Duodenal mucosa (tissue), 2 donors: Measurements from ENCODE around the gene CHCHD3.
"Not testable (repeated sequence)": the region's sequence is repeated elsewhere in the genome, so short reads cannot be mapped to it uniquely, and the experiment has no call there.

ENCODE experiments used
- H3K27ac ChIP-seq: one replicate; pipeline ENCODE4 v1.7.0; 2013; ENCODE audit warnings: low read depth, low read length
- H3K27me3 ChIP-seq, 2 donors: one replicate each; pipeline ENCODE4 v1.7.0; 2013; ENCODE audit warnings: low read length in 2 of 2, control low read depth in 1 of 2; ENCODE audit not compliant: insufficient read depth in 2 of 2, control insufficient read depth in 1 of 2
- H3K36me3 ChIP-seq, 2 donors: one replicate each; pipeline ENCODE4 v1.7.0; 2013; ENCODE audit warnings: low read length in 2 of 2, control low read depth in 1 of 2; ENCODE audit not compliant: insufficient read depth in 2 of 2, control insufficient read depth in 1 of 2
- H3K4me1 ChIP-seq, 2 donors: one replicate each; pipeline ENCODE4 v1.7.0; 2013; ENCODE audit warnings: low read length in 2 of 2, control low read depth in 1 of 2; ENCODE audit not compliant: insufficient read depth in 2 of 2, control insufficient read depth in 1 of 2
- H3K4me3 ChIP-seq, 2 donors: one replicate each; pipeline ENCODE4 v1.7.0; 2013; ENCODE audit warnings: low read length in 2 of 2, low read depth in 1 of 2
- H3K9ac ChIP-seq, 2 donors: one replicate each; pipeline ENCODE4 v1.7.0; 2013; ENCODE audit warnings: low read length in 2 of 2, low read depth in 1 of 2
- H3K9me3 ChIP-seq, 2 donors: one replicate each; pipeline ENCODE4 v1.7.0; 2013; ENCODE audit warnings: low read length in 2 of 2, control low read depth in 1 of 2; ENCODE audit not compliant: control insufficient read depth in 1 of 2

CHCHD3 gene

GRCh38 chr7:132930881-132931280 is 151.0 kb downstream of the CHCHD3 start:
- H3K4me3 ChIP-seq: no peak overlapping the region
- H3K4me1 ChIP-seq: peaks cover 0 to 4% of the 10 kb centered on the region in 2 donors

GRCh38 chr7:132929944-132930343 is 151.9 kb downstream of the CHCHD3 start:
- not testable (repeated sequence) for H3K27ac ChIP-seq, H3K36me3 ChIP-seq, H3K4me3 ChIP-seq, H3K27me3 ChIP-seq, H3K9me3 ChIP-seq, H3K9ac ChIP-seq, H3K4me1 ChIP-seq

More at GRCh38 chr7:132930881-132931280, 151.0 kb downstream of the CHCHD3 start:
- no peaks in the 10 kb centered on the region for H3K27me3 ChIP-seq
- no peak overlapping the region for H3K27ac ChIP-seq
- peaks cover 5% of the 10 kb centered on the region in 2 donors for H3K9me3 ChIP-seq
- peaks cover 3 to 5% of the 10 kb centered on the region in 2 donors for H3K36me3 ChIP-seq
- no peak overlapping the region for H3K9ac ChIP-seq

- no peaks in the 10 kb centered on the region for H3K4me1 ChIP-seq
- H3K9ac ChIP-seq: no peak overlapping the region
- H3K27me3 ChIP-seq: no peaks in the 10 kb centered on the region
- no peaks in the 10 kb centered on the region for H3K9me3 ChIP-seq
- H3K4me3 ChIP-seq: no peak overlapping the region
- no peak overlapping the region for H3K27ac ChIP-seq
- peaks cover 0 to 3% of the 10 kb centered on the region in 2 donors for H3K36me3 ChIP-seq
These were observed 162.1 kb downstream of the CHCHD3 start for GRCh38 chr7:132919771-132920170.

- no peak overlapping the region for H3K4me3 ChIP-seq
- no peaks in the 10 kb centered on the region for H3K9me3 ChIP-seq
- H3K9ac ChIP-seq: no peak overlapping the region
- no peak overlapping the region for H3K27ac ChIP-seq
- H3K27me3 ChIP-seq: no peaks in the 10 kb centered on the region
- H3K4me1 ChIP-seq: no peaks in the 10 kb centered on the region
- H3K36me3 ChIP-seq: peaks cover 3 to 4% of the 10 kb centered on the region in 2 donors
These were observed 166.2 kb downstream of the CHCHD3 start for GRCh38 chr7:132915647-132916046.

GRCh38 chr7:132910657-132911056 is 171.2 kb downstream of the CHCHD3 start:
- H3K4me3 ChIP-seq: no peak overlapping the region
- H3K4me1 ChIP-seq: no peaks in the 10 kb centered on the region
- no peaks in the 10 kb centered on the region for H3K27me3 ChIP-seq
- H3K27ac ChIP-seq: no peak overlapping the region
- H3K9ac ChIP-seq: no peak overlapping the region
- H3K9me3 ChIP-seq: no peaks in the 10 kb centered on the region
- peaks cover 3 to 5% of the 10 kb centered on the region in 2 donors for H3K36me3 ChIP-seq

- peaks cover 0 to 5% of the 10 kb centered on the region in 2 donors for H3K36me3 ChIP-seq
- no peaks in the 10 kb centered on the region for H3K9me3 ChIP-seq
- H3K4me1 ChIP-seq: no peaks in the 10 kb centered on the region
- H3K27ac ChIP-seq: no peak overlapping the region
- no peak overlapping the region for H3K9ac ChIP-seq
- no peaks in the 10 kb centered on the region for H3K27me3 ChIP-seq
- no peak overlapping the region for H3K4me3 ChIP-seq
These were observed 174.4 kb downstream of the CHCHD3 start for GRCh38 chr7:132907380-132907940.

GRCh38 chr7:132906193-132906835 is 175.6 kb downstream of the CHCHD3 start:
- Histone ChIP-seq H3K9me3 (no peaks in the 10 kb centered on the region), H3K27me3 (no peaks in the 10 kb centered on the region), H3K4me1 (no peaks in the 10 kb centered on the region), H3K4me3 (no peak overlapping the region), H3K36me3 (peaks cover 0 to 5% of the 10 kb centered on the region in 2 donors), H3K27ac (no peak overlapping the region), H3K9ac (no peak overlapping the region)

- not testable (repeated sequence) for H3K27ac ChIP-seq, H3K36me3 ChIP-seq, H3K9me3 ChIP-seq, H3K9ac ChIP-seq, H3K4me1 ChIP-seq, H3K4me3 ChIP-seq, H3K27me3 ChIP-seq
These were observed 176.8 kb downstream of the CHCHD3 start for GRCh38 chr7:132905136-132905535.

- Histone ChIP-seq H3K4me1 (no peaks in the 10 kb centered on the region), H3K36me3 (no peaks in the 10 kb centered on the region), H3K9ac (no peak overlapping the region), H3K4me3 (no peak overlapping the region), H3K9me3 (no peaks in the 10 kb centered on the region), H3K27ac (no peak overlapping the region), H3K27me3 (no peaks in the 10 kb centered on the region)
These were observed 177.7 kb downstream of the CHCHD3 start for GRCh38 chr7:132904209-132904608.

- H3K9me3 ChIP-seq, H3K4me1 ChIP-seq, H3K27ac ChIP-seq, H3K27me3 ChIP-seq, H3K9ac ChIP-seq, H3K4me3 ChIP-seq, H3K36me3 ChIP-seq: not testable (repeated sequence)
These were observed 179.6 kb downstream of the CHCHD3 start for GRCh38 chr7:132902294-132902693.
